AG04450 (cell line): ENCODE data around the gene SPRTN. TPM values are rescaled to one million over a fixed set of nuclear protein-coding genes. Genes with fewer than 3 reads are reported as not detected.

ENCODE experiments used
- CTCF ChIA-PET: fragments of 300-600, 350-600 bp; formaldehyde crosslinking; extraction: SDS; loops from one replicate; lab custom pipeline; 2022; ENCODE audit warnings: antibody characterized with exemption, inconsistent platforms; lab: Charles Lee
- POLR2A ChIA-PET: fragments of 350-600 bp; formaldehyde crosslinking; extraction: SDS; loops from one replicate; lab custom pipeline; 2021; ENCODE audit warnings: antibody characterized with exemption, inconsistent platforms; lab: Yijun Ruan, JAX
- DNase-seq: peaks from one replicate; pipeline ENCODE4 v3.0.0-alpha.2; 2011; ENCODE audit warnings: low read depth, low spot score
- H3K27ac ChIP-seq: one replicate; pipeline ENCODE4 v1.5.1; 2012; ENCODE audit warnings: low read depth, low read length, control low read depth
- H3K27me3 ChIP-seq: one replicate; pipeline ENCODE4 v1.6.0; 2012; ENCODE audit warnings: low read length; ENCODE audit not compliant: control insufficient read depth, insufficient read depth
- H3K4me3 ChIP-seq: 2 replicates; pipeline ENCODE4 v1.5.1; 2011; ENCODE audit warnings: mild to moderate bottlenecking, low read depth, low read length, control low read depth
- H3K9me3 ChIP-seq: 2 replicates; pipeline ENCODE4 v1.5.1; 2012; ENCODE audit warnings: low read length; ENCODE audit not compliant: control insufficient read depth, insufficient read depth
- polyA plus RNA-seq: library from polyadenylated mRNA; depleted of rRNA; stranded (reverse); fragments of >200 nt; gene quantifications from 2 replicates; pipeline ENCODE4 v1.2.3, GENCODE V29; 2011
- TF ChIP-seq, protein P1 (sequence below): IDR thresholded peaks from 2 replicates; pipeline ENCODE4 v1.5.1; 2011; ENCODE audit warnings: low read depth, low read length, control low read depth, inconsistent platforms

The SPRTN gene
- polyA plus RNA-seq, 1 experiment, result 12.6 TPM

GRCh38 chr1:231393668-231394067 is 55.6 kb downstream of the SPRTN start:
- DNase-seq, result no peak
- ChIA-PET CTCF (no interaction called here), POLR2A (interaction anchor here (0.7 kb wide), 1 partner anchor 14 kb away, joined by 5 read pairs; no protein-coding TSS in a partner anchor)
- H3K9me3 ChIP-seq, result no peaks in the 10 kb centered on the region
- TF ChIP-seq, protein P1, sequence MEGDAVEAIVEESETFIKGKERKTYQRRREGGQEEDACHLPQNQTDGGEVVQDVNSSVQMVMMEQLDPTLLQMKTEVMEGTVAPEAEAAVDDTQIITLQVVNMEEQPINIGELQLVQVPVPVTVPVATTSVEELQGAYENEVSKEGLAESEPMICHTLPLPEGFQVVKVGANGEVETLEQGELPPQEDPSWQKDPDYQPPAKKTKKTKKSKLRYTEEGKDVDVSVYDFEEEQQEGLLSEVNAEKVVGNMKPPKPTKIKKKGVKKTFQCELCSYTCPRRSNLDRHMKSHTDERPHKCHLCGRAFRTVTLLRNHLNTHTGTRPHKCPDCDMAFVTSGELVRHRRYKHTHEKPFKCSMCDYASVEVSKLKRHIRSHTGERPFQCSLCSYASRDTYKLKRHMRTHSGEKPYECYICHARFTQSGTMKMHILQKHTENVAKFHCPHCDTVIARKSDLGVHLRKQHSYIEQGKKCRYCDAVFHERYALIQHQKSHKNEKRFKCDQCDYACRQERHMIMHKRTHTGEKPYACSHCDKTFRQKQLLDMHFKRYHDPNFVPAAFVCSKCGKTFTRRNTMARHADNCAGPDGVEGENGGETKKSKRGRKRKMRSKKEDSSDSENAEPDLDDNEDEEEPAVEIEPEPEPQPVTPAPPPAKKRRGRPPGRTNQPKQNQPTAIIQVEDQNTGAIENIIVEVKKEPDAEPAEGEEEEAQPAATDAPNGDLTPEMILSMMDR, result no peak
- no peaks in the 10 kb centered on the region for H3K27me3 ChIP-seq
- H3K4me3 ChIP-seq, result no peak overlapping the region
- H3K27ac ChIP-seq, result no peak overlapping the region

DNA sequence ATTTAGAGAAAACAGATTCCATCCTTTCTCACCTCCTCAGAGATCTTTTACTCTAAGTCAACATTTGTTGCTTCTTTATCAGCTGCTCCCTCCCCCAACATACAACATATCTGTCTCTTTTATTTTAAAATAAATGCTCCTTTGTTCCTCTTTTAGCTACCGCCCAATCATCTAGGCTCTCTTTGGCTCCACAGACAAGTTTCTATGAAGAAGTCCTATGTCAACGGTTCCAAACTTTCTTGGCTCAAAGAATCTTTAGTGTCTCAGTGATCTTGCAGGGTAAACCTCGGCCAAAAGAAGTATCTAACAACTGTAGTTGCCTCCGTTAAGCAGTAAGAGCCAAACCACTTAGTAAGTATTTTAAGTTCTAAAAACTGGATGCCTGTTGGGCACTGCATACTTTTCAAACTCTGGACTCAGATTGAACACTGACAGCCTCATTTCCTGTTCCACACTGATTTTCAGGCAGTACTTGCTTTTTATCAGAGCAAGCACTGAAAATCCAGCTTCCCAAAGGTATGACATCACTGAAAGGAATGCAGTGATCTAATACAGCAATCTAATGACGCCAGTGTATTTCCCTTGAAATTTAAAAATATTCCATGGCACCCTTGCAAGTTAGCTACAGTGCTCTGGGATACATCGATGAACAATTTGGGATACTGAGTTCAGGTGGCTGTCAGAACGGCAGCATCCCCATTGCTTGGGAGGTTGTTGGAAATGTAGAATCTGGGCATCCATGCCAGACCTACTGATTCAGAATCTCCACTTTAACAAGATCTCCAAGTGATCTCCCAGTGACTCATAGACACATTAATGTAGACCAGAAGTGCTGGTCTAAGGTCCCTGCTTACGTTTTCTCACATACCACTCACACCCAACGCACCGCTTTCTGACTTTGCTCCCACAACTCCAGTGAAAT is 57.2 kb downstream of the SPRTN start:
- Histone ChIP-seq H3K27me3 (no peaks in the 10 kb centered on the region), H3K4me3 (peak overlapping the region; percentile 17; the same call in 1 of the 2 replicates), H3K9me3 (no peaks in the 10 kb centered on the region), H3K27ac (peak overlapping the region; percentile 91)
- TF ChIP-seq, protein P1, result no peak
- DNase-seq, result peak; percentile 82
- CTCF ChIA-PET, result no interaction called here
- POLR2A ChIA-PET, result no interaction called here

- peak overlapping the region; percentile 91 for H3K27ac ChIP-seq
- CTCF ChIA-PET, result no interaction called here
- no peaks in the 10 kb centered on the region for H3K27me3 ChIP-seq
- no peak for DNase-seq
- POLR2A ChIA-PET, result no interaction called here
- TF ChIP-seq, protein P1, result no peak
- H3K9me3 ChIP-seq, result no peaks in the 10 kb centered on the region
- H3K4me3 ChIP-seq, result no peak overlapping the region
Observed at GRCh38 chr1:231395998-231396390, 57.9 kb downstream of the SPRTN start.

GRCh38 chr1:231396643-231397042 is 58.5 kb downstream of the SPRTN start:
- Histone ChIP-seq H3K4me3 (no peak overlapping the region), H3K27me3 (no peaks in the 10 kb centered on the region), H3K9me3 (no peaks in the 10 kb centered on the region), H3K27ac (no peak overlapping the region)
- TF ChIP-seq, protein P1, result no peak
- no peak for DNase-seq
- ChIA-PET POLR2A (no interaction called here), CTCF (no interaction called here)
